AG09319 (cell line): ENCODE results near the gene OPA3.
A peak's percentile ranks its signal among the peaks of the same experiment; 100 is the strongest.

Experiments used
- DNase-seq: peaks from one replicate; pipeline ENCODE4 v3.0.0-alpha.2; 2010; ENCODE audit warnings: low read depth; ENCODE audit errors: extremely low read depth
- CTCF ChIP-seq: IDR thresholded peaks from 2 replicates; pipeline ENCODE4 v1.5.1; 2011; ENCODE audit warnings: low read depth, mild to moderate bottlenecking, inconsistent platforms, low read length, moderate library complexity

Gene OPA3

GRCh38 chr19:45574526-45574925, 10.1 kb downstream of the OPA3 start:
- TF ChIP-seq CTCF, result no peak

GRCh38 chr19:45571457-45572220, 13.0 kb downstream of the OPA3 start:
- no peak for DNase-seq
- no peak for TF ChIP-seq CTCF

More at GRCh38 chr19:45574526-45574925, 10.1 kb downstream of the OPA3 start:
- DNase-seq, result no peak

GRCh38 chr19:45569619-45570421, 14.8 kb downstream of the OPA3 start:
- TF ChIP-seq CTCF, result peak; percentile 77
- DNase-seq, result no peak

GRCh38 chr19:45568732-45569131, 15.9 kb downstream of the OPA3 start:
- no peak for TF ChIP-seq CTCF
- no peak for DNase-seq

- TF ChIP-seq CTCF, result no peak
- no peak for DNase-seq
These were observed 17.0 kb downstream of the OPA3 start for GRCh38 chr19:45567609-45568008.

GRCh38 chr19:45564131-45564780, 20.3 kb downstream of the OPA3 start:
- TF ChIP-seq CTCF, result no peak
- no peak for DNase-seq

GRCh38 chr19:45560686-45561085, 23.9 kb downstream of the OPA3 start:
- TF ChIP-seq CTCF, result no peak
- no peak for DNase-seq
